Astrocyte (in vitro differentiated cells and primary cell): ENCODE measurements around the gene CACNA1E. TPM values are rescaled to one million over a fixed set of nuclear protein-coding genes. Genes with fewer than 3 reads are reported as not detected.

Experiments
- DNase-seq: peaks from one replicate; pipeline ENCODE4 v3.0.0-alpha.2; 2010; ENCODE audit warnings: low read depth
- FAIRE-seq: peaks from 2 replicates; lab custom pipeline; 2011; peaks lifted over from hg19 to GRCh38; lab: Jason Lieb, UNC
- H2AFZ ChIP-seq: 2 replicates; pipeline ENCODE4 v1.6.0; 2012; ENCODE audit warnings: low read depth, low read length, inconsistent platforms
- H3K27ac ChIP-seq: 2 replicates; pipeline ENCODE4 v1.5.1; 2011; ENCODE audit warnings: low read depth, low read length, inconsistent platforms
- H3K27me3 ChIP-seq: 2 replicates; pipeline ENCODE4 v1.6.0; 2011; ENCODE audit warnings: low read length, inconsistent platforms; ENCODE audit not compliant: insufficient read depth
- H3K36me3 ChIP-seq: 2 replicates; pipeline ENCODE4 v1.5.1; 2011; ENCODE audit warnings: low read length, inconsistent platforms; ENCODE audit not compliant: insufficient read depth
- H3K4me1 ChIP-seq: 2 replicates; pipeline ENCODE4 v1.5.1; 2011; ENCODE audit warnings: low read length, inconsistent platforms; ENCODE audit not compliant: insufficient read depth
- H3K4me2 ChIP-seq: 2 replicates; pipeline ENCODE4 v1.6.0; 2012; ENCODE audit warnings: low read length, inconsistent platforms
- H3K4me3 ChIP-seq: 2 replicates; pipeline ENCODE4 v1.5.1; 2011; ENCODE audit warnings: low read depth, mild to moderate bottlenecking, low read length, inconsistent platforms; ENCODE audit not compliant: insufficient read depth
- H3K79me2 ChIP-seq: 2 replicates; pipeline ENCODE4 v1.6.0; 2012; ENCODE audit warnings: mild to moderate bottlenecking, low read length, inconsistent platforms; ENCODE audit not compliant: insufficient read depth
- H3K9ac ChIP-seq: 2 replicates; pipeline ENCODE4 v1.6.0; 2012; ENCODE audit warnings: mild to moderate bottlenecking, low read length, inconsistent platforms
- H3K9me3 ChIP-seq: 2 replicates; pipeline ENCODE4 v1.5.1; 2012; ENCODE audit warnings: low read depth, mild to moderate bottlenecking, low read length, inconsistent platforms; ENCODE audit not compliant: insufficient read depth
- H4K20me1 ChIP-seq: 2 replicates; pipeline ENCODE4 v1.6.0; 2012; ENCODE audit warnings: low read length, inconsistent platforms; ENCODE audit not compliant: insufficient read depth
- H3K27ac Mint-ChIP-seq: one replicate; pipeline ENCODE4 v1.8.0; 2021; ENCODE audit warnings: mild to moderate bottlenecking, mixed read lengths; ENCODE audit not compliant: unreplicated experiment
- H3K27me3 Mint-ChIP-seq: one replicate; pipeline ENCODE4 v1.8.0; 2021; ENCODE audit warnings: low read depth, mixed read lengths; ENCODE audit not compliant: unreplicated experiment
- H3K36me3 Mint-ChIP-seq: one replicate; pipeline ENCODE4 v1.8.0; 2021; ENCODE audit warnings: low read depth, mixed read lengths; ENCODE audit not compliant: unreplicated experiment
- H3K4me1 Mint-ChIP-seq: one replicate; pipeline ENCODE4 v1.8.0; 2021; ENCODE audit warnings: low read depth, mixed read lengths; ENCODE audit not compliant: unreplicated experiment
- H3K4me3 Mint-ChIP-seq: one replicate; pipeline ENCODE4 v1.8.0; 2021; ENCODE audit warnings: mild to moderate bottlenecking, moderate library complexity, mixed read lengths; ENCODE audit not compliant: unreplicated experiment
- H3K9me3 Mint-ChIP-seq: one replicate; pipeline ENCODE4 v1.8.0; 2021; ENCODE audit warnings: mild to moderate bottlenecking, mixed read lengths; ENCODE audit not compliant: unreplicated experiment
- CTCF ChIP-seq: IDR thresholded peaks from 2 replicates; pipeline ENCODE4 v1.5.1; 2011; ENCODE audit warnings: low read depth, mild to moderate bottlenecking, inconsistent platforms, low read length, moderate library complexity; ENCODE audit not compliant: insufficient read depth
- EZH2 ChIP-seq: IDR thresholded peaks from 2 replicates; pipeline ENCODE4 v1.6.1; 2012; ENCODE audit warnings: mild to moderate bottlenecking, low read length, inconsistent platforms; ENCODE audit not compliant: insufficient read depth
- total RNA-seq: library from RNA; stranded (reverse); gene quantifications from 2 replicates; pipeline ENCODE4 v1.2.1, GENCODE V29; 2021

The CACNA1E gene
- total RNA-seq, 1 donor from 2014 or later, result 0.07 TPM

- Histone ChIP-seq H3K4me3 (no peak overlapping the region), H3K36me3 (no peaks in the 10 kb centered on the region), H3K4me2 (no peak overlapping the region), H3K4me1 (no peaks in the 10 kb centered on the region), H3K9me3 (no peaks in the 10 kb centered on the region), H2AFZ (no peak overlapping the region), H3K9ac (no peak overlapping the region), H3K79me2 (no peaks in the 10 kb centered on the region), H3K27me3 (no peaks in the 10 kb centered on the region), H4K20me1 (no peaks in the 10 kb centered on the region), H3K27ac (no peak overlapping the region)
- TF ChIP-seq EZH2 (no peak), CTCF (no peak)
- peaks cover 7% of the 10 kb centered on the region for H3K27me3 Mint-ChIP-seq
- H3K36me3 Mint-ChIP-seq, result no peaks in the 10 kb centered on the region
- H3K9me3 Mint-ChIP-seq, result peaks cover 3% of the 10 kb centered on the region
- H3K27ac Mint-ChIP-seq, result no peak overlapping the region
- no peak overlapping the region for H3K4me3 Mint-ChIP-seq
- no peaks in the 10 kb centered on the region for H3K4me1 Mint-ChIP-seq
- DNase-seq, result no peak
- no peak for FAIRE-seq
These were observed 306.1 kb downstream of the CACNA1E start for GRCh38 chr1:181789395-181789794.

GRCh38 chr1:181791721-181792120, 308.4 kb downstream of the CACNA1E start:
- DNase-seq, result no peak
- Histone ChIP-seq H3K27ac (no peak overlapping the region), H3K27me3 (no peaks in the 10 kb centered on the region), H3K9me3 (no peaks in the 10 kb centered on the region), H3K36me3 (no peaks in the 10 kb centered on the region), H3K79me2 (no peaks in the 10 kb centered on the region), H4K20me1 (no peaks in the 10 kb centered on the region), H2AFZ (no peak overlapping the region), H3K9ac (no peak overlapping the region), H3K4me1 (no peaks in the 10 kb centered on the region), H3K4me3 (no peak overlapping the region), H3K4me2 (no peak overlapping the region)
- H3K4me3 Mint-ChIP-seq, result no peak overlapping the region
- H3K27me3 Mint-ChIP-seq, result peaks cover 6% of the 10 kb centered on the region
- TF ChIP-seq CTCF (no peak), EZH2 (no peak)
- H3K36me3 Mint-ChIP-seq, result no peaks in the 10 kb centered on the region
- H3K4me1 Mint-ChIP-seq, result no peaks in the 10 kb centered on the region
- peaks cover 3% of the 10 kb centered on the region for H3K9me3 Mint-ChIP-seq
- FAIRE-seq, result no peak
- H3K27ac Mint-ChIP-seq, result no peak overlapping the region

- Histone ChIP-seq H3K4me2 (no peak overlapping the region), H3K27ac (no peak overlapping the region), H3K4me3 (no peak overlapping the region), H3K36me3 (no peaks in the 10 kb centered on the region), H3K9ac (no peak overlapping the region), H3K9me3 (no peaks in the 10 kb centered on the region), H2AFZ (no peak overlapping the region), H3K79me2 (no peaks in the 10 kb centered on the region), H3K4me1 (no peaks in the 10 kb centered on the region), H3K27me3 (no peaks in the 10 kb centered on the region), H4K20me1 (no peaks in the 10 kb centered on the region)
- Mint-ChIP-seq H3K4me1 (no peaks in the 10 kb centered on the region), H3K4me3 (no peak overlapping the region), H3K27me3 (peaks cover 17% of the 10 kb centered on the region), H3K36me3 (no peaks in the 10 kb centered on the region), H3K9me3 (no peaks in the 10 kb centered on the region), H3K27ac (no peak overlapping the region)
- FAIRE-seq, result no peak
- no peak for DNase-seq
- TF ChIP-seq EZH2 (no peak), CTCF (no peak)
These were observed 310.5 kb downstream of the CACNA1E start for GRCh38 chr1:181793831-181794230.
